Upper lobe of left lung (tissue), 4 donors: ENCODE measurements around the gene GLIPR1.

ENCODE experiments used
- EP300 ChIP-seq, 4 donors: sonication (generic); formaldehyde crosslinking; IDR thresholded peaks; one replicate each; pipeline ENCODE4 v1.5.1; 2017; ENCODE audit warnings: antibody characterized with exemption in 4 of 4, control low read depth in 2 of 4
- POLR2A ChIP-seq, 4 donors: fragments of 450-650 bp; IDR thresholded peaks; one replicate each; pipeline ENCODE4 v1.5.1; 2016 to 2017; ENCODE audit warnings: antibody characterized with exemption in 4 of 4, mild to moderate bottlenecking in 2 of 4
- TF ChIP-seq, protein P1 (sequence below), 6 experiments: fragments of 450-650 bp in 4 of 6; fragments of 200-600 bp in 2 of 6; sonication (generic) in 2 of 6; IDR thresholded peaks; one replicate each; pipeline ENCODE4 v1.5.1; 2016 to 2019; ENCODE audit warnings: antibody characterized with exemption in 6 of 6

DNA sequence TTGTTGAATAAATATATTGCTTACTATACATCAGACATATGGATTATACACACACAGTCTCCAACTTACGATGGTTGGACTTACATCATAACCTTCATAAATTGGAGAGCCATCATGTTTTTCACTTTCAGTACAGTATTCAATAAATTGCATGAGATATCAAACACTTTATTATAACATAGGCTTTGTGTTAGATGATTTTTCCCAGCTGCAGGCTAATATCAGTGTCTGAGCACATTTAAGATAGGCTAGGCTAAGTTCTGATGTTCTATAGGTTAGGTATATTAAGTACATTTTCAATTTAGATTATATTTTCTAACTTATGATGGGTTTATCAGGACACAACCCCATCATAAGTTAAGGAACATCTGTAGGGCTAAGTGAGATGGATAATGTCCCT is 48.8 kb downstream of the GLIPR1 start:
- TF ChIP-seq, protein P1, sequence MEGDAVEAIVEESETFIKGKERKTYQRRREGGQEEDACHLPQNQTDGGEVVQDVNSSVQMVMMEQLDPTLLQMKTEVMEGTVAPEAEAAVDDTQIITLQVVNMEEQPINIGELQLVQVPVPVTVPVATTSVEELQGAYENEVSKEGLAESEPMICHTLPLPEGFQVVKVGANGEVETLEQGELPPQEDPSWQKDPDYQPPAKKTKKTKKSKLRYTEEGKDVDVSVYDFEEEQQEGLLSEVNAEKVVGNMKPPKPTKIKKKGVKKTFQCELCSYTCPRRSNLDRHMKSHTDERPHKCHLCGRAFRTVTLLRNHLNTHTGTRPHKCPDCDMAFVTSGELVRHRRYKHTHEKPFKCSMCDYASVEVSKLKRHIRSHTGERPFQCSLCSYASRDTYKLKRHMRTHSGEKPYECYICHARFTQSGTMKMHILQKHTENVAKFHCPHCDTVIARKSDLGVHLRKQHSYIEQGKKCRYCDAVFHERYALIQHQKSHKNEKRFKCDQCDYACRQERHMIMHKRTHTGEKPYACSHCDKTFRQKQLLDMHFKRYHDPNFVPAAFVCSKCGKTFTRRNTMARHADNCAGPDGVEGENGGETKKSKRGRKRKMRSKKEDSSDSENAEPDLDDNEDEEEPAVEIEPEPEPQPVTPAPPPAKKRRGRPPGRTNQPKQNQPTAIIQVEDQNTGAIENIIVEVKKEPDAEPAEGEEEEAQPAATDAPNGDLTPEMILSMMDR (IDR thresholded peaks at IDR 0.05), result no peak
- no peak for TF ChIP-seq EP300 (IDR thresholded peaks at IDR 0.05)
- no peak for TF ChIP-seq POLR2A (IDR thresholded peaks at IDR 0.05)
